ENCODE results near the gene GPRC5C.

GPRC5C gene

DNA sequence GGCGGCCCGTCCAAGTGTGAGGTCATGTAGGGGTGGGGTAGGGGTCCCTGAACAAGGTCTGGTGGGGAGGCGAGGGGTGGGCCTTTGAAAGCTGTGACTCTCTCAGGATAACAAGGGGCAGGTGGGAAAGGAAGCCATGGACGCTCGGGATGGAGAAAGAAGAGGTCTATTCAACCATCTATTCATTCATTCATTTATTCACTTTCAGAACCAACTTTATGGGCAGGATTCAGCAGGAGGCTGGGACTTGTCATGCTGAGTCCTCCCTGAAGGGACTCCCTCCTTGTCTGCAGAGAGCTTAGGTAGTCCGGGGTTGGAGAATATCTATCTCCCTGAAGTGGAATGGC is 25.9 kb downstream of the GPRC5C start:
- ATAC-seq (ENCODE audit: insufficient read depth, low read depth) (no peak; the same call in 2 of the 3 replicates), DNase-seq (no peak)
- H2AFZ ChIP-seq (ENCODE audit: low read depth, low read length), result no peak overlapping the region
- peaks cover 17% of the 10 kb centered on the region for H3K4me1 ChIP-seq (ENCODE audit: insufficient read depth, low read length)
- no peaks in the 10 kb centered on the region for H3K27me3 ChIP-seq (ENCODE audit: insufficient read depth, low read length, poor library complexity)
- H3K36me3 ChIP-seq (ENCODE audit: insufficient read depth, low read length), result no peaks in the 10 kb centered on the region
- no peak overlapping the region for H3K9ac ChIP-seq (ENCODE audit: low read depth, low read length)
- no peak for TF ChIP-seq EZH2 (IDR thresholded peaks at IDR 0.05; ENCODE audit: borderline replicate concordance, low read depth, low read length, severe bottlenecking)
- TF ChIP-seq, protein P1, sequence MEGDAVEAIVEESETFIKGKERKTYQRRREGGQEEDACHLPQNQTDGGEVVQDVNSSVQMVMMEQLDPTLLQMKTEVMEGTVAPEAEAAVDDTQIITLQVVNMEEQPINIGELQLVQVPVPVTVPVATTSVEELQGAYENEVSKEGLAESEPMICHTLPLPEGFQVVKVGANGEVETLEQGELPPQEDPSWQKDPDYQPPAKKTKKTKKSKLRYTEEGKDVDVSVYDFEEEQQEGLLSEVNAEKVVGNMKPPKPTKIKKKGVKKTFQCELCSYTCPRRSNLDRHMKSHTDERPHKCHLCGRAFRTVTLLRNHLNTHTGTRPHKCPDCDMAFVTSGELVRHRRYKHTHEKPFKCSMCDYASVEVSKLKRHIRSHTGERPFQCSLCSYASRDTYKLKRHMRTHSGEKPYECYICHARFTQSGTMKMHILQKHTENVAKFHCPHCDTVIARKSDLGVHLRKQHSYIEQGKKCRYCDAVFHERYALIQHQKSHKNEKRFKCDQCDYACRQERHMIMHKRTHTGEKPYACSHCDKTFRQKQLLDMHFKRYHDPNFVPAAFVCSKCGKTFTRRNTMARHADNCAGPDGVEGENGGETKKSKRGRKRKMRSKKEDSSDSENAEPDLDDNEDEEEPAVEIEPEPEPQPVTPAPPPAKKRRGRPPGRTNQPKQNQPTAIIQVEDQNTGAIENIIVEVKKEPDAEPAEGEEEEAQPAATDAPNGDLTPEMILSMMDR (IDR thresholded peaks at IDR 0.05; ENCODE audit: borderline replicate concordance, extremely low read depth, low read length, poor library complexity, severe bottlenecking), result no peak
- H3K27ac ChIP-seq (ENCODE audit: low read length), result no peak overlapping the region
- peaks cover 36% of the 10 kb centered on the region for H4K20me1 ChIP-seq (ENCODE audit: insufficient read depth, low read length)
- H3K4me3 ChIP-seq (ENCODE audit: low read depth in 1 of 2, low read length in 2 of 2), result no peak overlapping the region
- no peaks in the 10 kb centered on the region for H3K9me3 ChIP-seq (ENCODE audit: insufficient read depth, low read length, severe bottlenecking)
- no peaks in the 10 kb centered on the region for H3K79me2 ChIP-seq (ENCODE audit: insufficient read depth, low read length)
- no peak overlapping the region for H3K4me2 ChIP-seq (ENCODE audit: insufficient read depth, low read length)

- H3K4me3 ChIP-seq (ENCODE audit: low read depth in 1 of 2, low read length in 2 of 2), result no peak overlapping the region
- no peak overlapping the region for H3K4me2 ChIP-seq (ENCODE audit: insufficient read depth, low read length)
- no peak overlapping the region for H2AFZ ChIP-seq (ENCODE audit: low read depth, low read length)
- no peaks in the 10 kb centered on the region for H3K27me3 ChIP-seq (ENCODE audit: insufficient read depth, low read length, poor library complexity)
- H4K20me1 ChIP-seq (ENCODE audit: insufficient read depth, low read length), result peaks cover 32% of the 10 kb centered on the region
- DNase-seq (no peak), ATAC-seq (ENCODE audit: insufficient read depth, low read depth) (no peak)
- H3K4me1 ChIP-seq (ENCODE audit: insufficient read depth, low read length), result peaks cover 23% of the 10 kb centered on the region
- no peaks in the 10 kb centered on the region for H3K9me3 ChIP-seq (ENCODE audit: insufficient read depth, low read length, severe bottlenecking)
- no peak overlapping the region for H3K9ac ChIP-seq (ENCODE audit: low read depth, low read length)
- no peak overlapping the region for H3K27ac ChIP-seq (ENCODE audit: low read length)
- no peaks in the 10 kb centered on the region for H3K79me2 ChIP-seq (ENCODE audit: insufficient read depth, low read length)
- TF ChIP-seq, protein P1 (IDR thresholded peaks at IDR 0.05; ENCODE audit: borderline replicate concordance, extremely low read depth, low read length, poor library complexity, severe bottlenecking), result no peak
- no peak for TF ChIP-seq EZH2 (IDR thresholded peaks at IDR 0.05; ENCODE audit: borderline replicate concordance, low read depth, low read length, severe bottlenecking)
- no peaks in the 10 kb centered on the region for H3K36me3 ChIP-seq (ENCODE audit: insufficient read depth, low read length)
These were observed 26.9 kb downstream of the GPRC5C start for GRCh38 chr17:74458835-74459234.

- DNase-seq (no peak), ATAC-seq (ENCODE audit: insufficient read depth, low read depth) (no peak)
- TF ChIP-seq, protein P1 (IDR thresholded peaks at IDR 0.05; ENCODE audit: borderline replicate concordance, extremely low read depth, low read length, poor library complexity, severe bottlenecking), result no peak
- TF ChIP-seq EZH2 (IDR thresholded peaks at IDR 0.05; ENCODE audit: borderline replicate concordance, low read depth, low read length, severe bottlenecking), result no peak
- Histone ChIP-seq H3K79me2 (ENCODE audit: insufficient read depth, low read length) (no peaks in the 10 kb centered on the region), H3K4me1 (ENCODE audit: insufficient read depth, low read length) (peaks cover 31% of the 10 kb centered on the region), H3K9ac (ENCODE audit: low read depth, low read length) (no peak overlapping the region), H3K27me3 (ENCODE audit: insufficient read depth, low read length, poor library complexity) (no peaks in the 10 kb centered on the region), H3K36me3 (ENCODE audit: insufficient read depth, low read length) (no peaks in the 10 kb centered on the region), H3K27ac (ENCODE audit: low read length) (no peak overlapping the region), H3K9me3 (ENCODE audit: insufficient read depth, low read length, severe bottlenecking) (no peaks in the 10 kb centered on the region), H3K4me2 (ENCODE audit: insufficient read depth, low read length) (no peak overlapping the region), H2AFZ (ENCODE audit: low read depth, low read length) (no peak overlapping the region), H4K20me1 (ENCODE audit: insufficient read depth, low read length) (peaks cover 30% of the 10 kb centered on the region), H3K4me3 (ENCODE audit: low read depth in 1 of 2, low read length in 2 of 2) (no peak overlapping the region)
These were observed 27.7 kb downstream of the GPRC5C start for GRCh38 chr17:74459622-74460021.

DNA sequence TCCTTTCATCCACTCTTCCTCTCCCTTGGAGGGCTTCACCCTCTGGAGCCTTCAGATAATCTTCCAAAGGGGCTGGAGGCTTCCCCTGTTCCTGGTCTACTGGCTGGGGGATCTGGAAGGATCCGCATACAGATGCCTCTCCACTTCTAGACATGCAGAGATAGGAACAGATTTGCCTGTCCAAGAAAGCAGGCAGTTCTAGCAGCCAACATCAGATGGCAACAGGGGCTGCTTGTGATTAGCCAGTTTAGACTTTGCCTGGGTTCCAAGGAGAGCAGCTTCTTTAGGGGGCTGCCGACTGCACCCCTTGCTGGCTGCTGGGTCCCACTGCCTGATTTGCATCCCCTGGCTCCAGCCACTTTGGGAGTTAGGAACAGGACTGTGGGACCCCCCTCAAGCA is 28.4 kb downstream of the GPRC5C start:
- Histone ChIP-seq H3K9ac (ENCODE audit: low read depth, low read length) (no peak overlapping the region), H4K20me1 (ENCODE audit: insufficient read depth, low read length) (peaks cover 33% of the 10 kb centered on the region), H3K79me2 (ENCODE audit: insufficient read depth, low read length) (no peaks in the 10 kb centered on the region), H2AFZ (ENCODE audit: low read depth, low read length) (no peak overlapping the region), H3K4me1 (ENCODE audit: insufficient read depth, low read length) (peaks cover 37% of the 10 kb centered on the region), H3K9me3 (ENCODE audit: insufficient read depth, low read length, severe bottlenecking) (no peaks in the 10 kb centered on the region), H3K4me2 (ENCODE audit: insufficient read depth, low read length) (no peak overlapping the region), H3K4me3 (ENCODE audit: low read depth in 1 of 2, low read length in 2 of 2) (no peak overlapping the region), H3K36me3 (ENCODE audit: insufficient read depth, low read length) (no peaks in the 10 kb centered on the region), H3K27ac (ENCODE audit: low read length) (no peak overlapping the region), H3K27me3 (ENCODE audit: insufficient read depth, low read length, poor library complexity) (no peaks in the 10 kb centered on the region)
- ATAC-seq (ENCODE audit: insufficient read depth, low read depth) (no peak), DNase-seq (no peak)
- TF ChIP-seq, protein P1 (IDR thresholded peaks at IDR 0.05; ENCODE audit: borderline replicate concordance, extremely low read depth, low read length, poor library complexity, severe bottlenecking), result no peak
- TF ChIP-seq EZH2 (IDR thresholded peaks at IDR 0.05; ENCODE audit: borderline replicate concordance, low read depth, low read length, severe bottlenecking), result no peak

Data from DND-41 (cell line).